Colonic mucosa (tissue), 4 donors: ENCODE data around the gene IL18R1. TPM values are rescaled to one million over a fixed set of nuclear protein-coding genes. Genes with fewer than 3 reads are reported as not detected.
A peak's percentile ranks its signal among the peaks of the same experiment; 100 is the strongest.

Experiments used
- DNase-seq: peaks from one replicate; pipeline ENCODE4 v3.0.0-alpha.2; 2020
- H3K27ac ChIP-seq: fragments of 200-600 bp; one replicate; pipeline ENCODE4 v1.8.0; 2021
- H3K27me3 ChIP-seq: fragments of 200-600 bp; one replicate; pipeline ENCODE4 v1.8.0; 2021
- H3K36me3 ChIP-seq: fragments of 200-600 bp; one replicate; pipeline ENCODE4 v1.8.0; 2021
- H3K4me1 ChIP-seq: fragments of 200-600 bp; one replicate; pipeline ENCODE4 v1.8.0; 2021; ENCODE audit warnings: mild to moderate bottlenecking
- H3K4me3 ChIP-seq: fragments of 200-600 bp; one replicate; pipeline ENCODE4 v1.8.0; 2021
- H3K9ac ChIP-seq, 2 donors: one replicate each; pipeline ENCODE4 v1.7.0; 2013; ENCODE audit warnings: control low read depth in 2 of 2, low read depth in 2 of 2, low read length in 2 of 2
- H3K9me3 ChIP-seq: fragments of 200-600 bp; one replicate; pipeline ENCODE4 v1.8.0; 2021
- CTCF ChIP-seq: fragments of 200-600 bp; IDR thresholded peaks from one replicate; pipeline ENCODE4 v1.8.0; 2022; ENCODE audit warnings: antibody characterized with exemption, mild to moderate bottlenecking
- intact Hi-C: fragments of 100-400 bp; cut with DNase I; formaldehyde crosslinking; loops from one replicate; pipeline ENCODE4 v1.14.1; 2022
- total RNA-seq, 2 donors: library from RNA; stranded (reverse); fragmentation: NEBNext Ultra II Directional in 1 of 2; extraction: Animal tissue kit (Norgen Biotek cat#: 25700) in 1 of 2; gene quantifications; one replicate each; pipeline ENCODE4 v1.2.1, GENCODE V29; 2021
- donor health status: healthy.
- donor health status: DM: no; HTN: no; CAD: no.
- donor health status: DM: no; HTN: no; CAD: no.

The IL18R1 gene
- total RNA-seq, 2 donors from 2014 or later = 1.1 to 3.0 TPM

DNA sequence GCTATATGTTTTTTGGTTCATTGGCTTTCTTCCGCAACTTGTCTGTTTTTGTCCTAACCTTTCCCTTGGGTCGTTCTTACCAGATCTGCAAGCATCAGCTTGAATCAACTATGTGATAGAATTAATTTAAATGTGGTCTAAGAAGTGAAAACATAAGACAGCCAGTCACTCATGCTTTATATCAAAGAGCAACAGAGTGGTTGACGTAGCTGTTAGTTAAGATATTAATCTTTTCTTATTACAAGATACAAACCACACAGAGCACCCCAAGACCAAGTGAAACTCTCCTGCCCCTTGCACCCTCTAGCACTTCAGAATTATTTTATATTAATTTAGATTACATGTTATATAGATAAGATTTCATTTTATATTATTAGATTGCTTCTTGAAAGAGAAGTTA lies 82.5 kb downstream of the IL18R1 start:
- no peaks in the 10 kb centered on the region for H3K4me1 ChIP-seq
- H3K4me3 ChIP-seq = no peak overlapping the region
- DNase-seq = no peak
- intact Hi-C loops = loop anchor here (5.0 kb wide), 1 partner anchor 191 kb away; no protein-coding TSS in a partner anchor
- TF ChIP-seq CTCF = no peak
- H3K9ac ChIP-seq = no peak overlapping the region
- no peaks in the 10 kb centered on the region for H3K36me3 ChIP-seq
- H3K27ac ChIP-seq = no peak overlapping the region
- no peaks in the 10 kb centered on the region for H3K27me3 ChIP-seq
- H3K9me3 ChIP-seq = no peaks in the 10 kb centered on the region

- Histone ChIP-seq H3K36me3 (no peaks in the 10 kb centered on the region), H3K27ac (no peak overlapping the region), H3K27me3 (no peaks in the 10 kb centered on the region), H3K9me3 (no peaks in the 10 kb centered on the region), H3K4me1 (no peaks in the 10 kb centered on the region), H3K9ac (no peak overlapping the region), H3K4me3 (no peak overlapping the region)
- no peak for DNase-seq
- intact Hi-C loops = loop anchor here (5.0 kb wide), 1 partner anchor 191 kb away; no protein-coding TSS in a partner anchor
- no peak for TF ChIP-seq CTCF
Observed at GRCh38 chr2:102438578-102438977, 83.0 kb downstream of the IL18R1 start.

DNA sequence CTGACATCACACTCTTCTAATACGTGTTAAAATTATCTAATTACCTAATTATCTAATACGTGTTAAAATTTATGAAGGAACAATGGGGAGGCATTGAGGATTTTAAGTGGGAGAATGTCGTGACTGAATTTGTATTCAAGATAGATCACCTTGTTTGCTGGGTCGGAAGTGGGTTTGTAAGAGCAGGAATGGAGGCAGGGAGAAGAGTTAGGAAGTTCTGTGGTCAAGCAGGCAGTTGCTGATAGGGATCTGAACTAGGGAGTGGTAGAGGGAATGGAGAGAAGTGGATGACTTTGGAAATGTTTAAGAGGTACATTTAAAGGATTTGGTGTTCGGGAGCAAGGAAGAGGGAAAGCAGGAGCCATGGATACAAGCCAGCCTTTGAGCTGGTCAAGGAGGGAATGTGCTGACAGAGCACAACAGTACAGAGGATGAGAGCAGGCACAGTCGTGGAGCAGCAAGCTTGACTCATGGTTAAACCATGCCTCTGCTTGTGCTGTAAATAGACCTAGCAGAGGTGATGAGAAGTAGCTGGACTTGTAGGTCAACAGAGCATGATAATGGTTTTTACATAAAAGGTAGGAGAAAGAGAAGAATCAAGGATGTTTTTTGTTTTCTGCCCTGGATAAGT lies 83.6 kb downstream of the IL18R1 start:
- H3K9me3 ChIP-seq = no peaks in the 10 kb centered on the region
- H3K36me3 ChIP-seq = no peaks in the 10 kb centered on the region
- no peak overlapping the region for H3K27ac ChIP-seq
- no peaks in the 10 kb centered on the region for H3K4me1 ChIP-seq
- H3K27me3 ChIP-seq = no peaks in the 10 kb centered on the region
- TF ChIP-seq CTCF = no peak
- intact Hi-C loops = loop anchor here (5.0 kb wide), 1 partner anchor 192 kb away; no protein-coding TSS in a partner anchor
- no peak overlapping the region for H3K4me3 ChIP-seq
- H3K9ac ChIP-seq = no peak overlapping the region
- DNase-seq = no peak

DNA sequence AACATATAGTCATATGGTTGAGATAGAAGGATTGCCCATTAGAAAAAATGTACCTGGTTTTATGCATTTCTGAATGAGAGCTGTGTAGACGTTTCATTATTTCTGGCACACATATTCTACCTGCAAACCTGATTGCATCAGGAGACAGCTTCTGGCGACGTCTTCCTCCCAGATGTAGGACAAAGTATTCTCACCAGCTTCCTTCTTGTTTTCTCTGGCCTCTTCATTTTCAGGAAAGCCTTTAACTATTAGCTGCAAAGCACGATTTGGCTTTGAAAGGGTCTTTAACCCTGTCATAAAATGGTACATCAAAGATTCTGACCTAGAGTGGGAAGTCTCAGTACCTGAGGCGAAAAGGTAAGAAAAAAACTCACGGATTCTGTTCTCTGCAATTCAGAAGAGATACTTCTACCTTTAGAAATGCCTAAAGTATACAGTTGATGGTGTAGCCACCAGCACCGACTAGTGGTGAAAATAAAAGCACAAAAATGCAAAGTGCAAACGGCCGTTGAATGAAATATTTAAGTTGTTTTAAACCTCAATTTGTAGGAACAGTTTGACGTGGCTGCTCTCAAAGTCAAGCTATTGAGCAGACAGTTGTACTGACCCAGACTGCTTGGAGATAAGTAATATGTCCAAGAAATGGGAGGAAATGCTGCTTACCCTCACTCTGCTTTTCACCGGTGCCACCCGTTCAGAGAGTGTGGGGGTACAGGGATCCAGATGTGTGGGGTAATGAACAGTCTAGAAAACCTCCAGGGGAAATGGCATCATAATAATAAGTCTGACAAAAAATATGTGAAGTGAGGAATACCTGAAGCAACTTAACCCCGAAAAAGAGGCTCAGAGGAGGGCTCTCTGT lies 87.6 kb downstream of the IL18R1 start:
- Histone ChIP-seq H3K27me3 (no peaks in the 10 kb centered on the region), H3K9me3 (no peaks in the 10 kb centered on the region), H3K4me1 (no peaks in the 10 kb centered on the region), H3K9ac (no peak overlapping the region), H3K36me3 (no peaks in the 10 kb centered on the region), H3K27ac (no peak overlapping the region), H3K4me3 (no peak overlapping the region)
- intact Hi-C loops = no loop called here
- DNase-seq = peak; percentile 34
- TF ChIP-seq CTCF = peak; percentile 69

GRCh38 chr2:102444233-102444632 lies 88.6 kb downstream of the IL18R1 start:
- H3K4me1 ChIP-seq = no peaks in the 10 kb centered on the region
- no peak overlapping the region for H3K4me3 ChIP-seq
- no peak for DNase-seq
- intact Hi-C loops = no loop called here
- TF ChIP-seq CTCF = no peak
- H3K9ac ChIP-seq = no peak overlapping the region
- H3K27ac ChIP-seq = no peak overlapping the region
- H3K9me3 ChIP-seq = no peaks in the 10 kb centered on the region
- no peaks in the 10 kb centered on the region for H3K36me3 ChIP-seq
- H3K27me3 ChIP-seq = no peaks in the 10 kb centered on the region
